HEK293T (cell line): ENCODE measurements around the gene NFIA.

ENCODE experiments used
- BHLHE40 ChIP-seq: fragments of 450-650 bp; IDR thresholded peaks from 2 replicates; pipeline ENCODE4 v1.6.1; 2016; ENCODE audit warnings: mild to moderate bottlenecking, moderate library complexity, borderline replicate concordance
- FOXK2 ChIP-seq: fragments of 450-650 bp; IDR thresholded peaks from 2 replicates; pipeline ENCODE4 v1.6.1; 2016; ENCODE audit warnings: mild to moderate bottlenecking
- FOXM1 ChIP-seq: fragments of 450-650 bp; IDR thresholded peaks from 2 replicates; pipeline ENCODE4 v1.6.1; 2017; ENCODE audit warnings: mild to moderate bottlenecking, borderline replicate concordance
- HDGF ChIP-seq: fragments of 450-650 bp; IDR thresholded peaks from 2 replicates; pipeline ENCODE4 v1.6.1; 2017; ENCODE audit warnings: antibody characterized with exemption, borderline replicate concordance
- L3MBTL2 ChIP-seq: fragments of 450-650 bp; conservative IDR thresholded peaks from 2 replicates; pipeline ENCODE4 v1.6.1; 2016; ENCODE audit warnings: mild to moderate bottlenecking
- SP1 ChIP-seq: fragments of 450-650 bp; IDR thresholded peaks from 2 replicates; pipeline ENCODE4 v1.6.1; 2017
- TARDBP ChIP-seq: fragments of 450-650 bp; IDR thresholded peaks from 2 replicates; pipeline ENCODE4 v1.6.1; 2016
- TF ChIP-seq, protein P1 (sequence below): fragments of 450-650 bp; IDR thresholded peaks from 2 replicates; pipeline ENCODE4 v1.6.1; 2016

DNA sequence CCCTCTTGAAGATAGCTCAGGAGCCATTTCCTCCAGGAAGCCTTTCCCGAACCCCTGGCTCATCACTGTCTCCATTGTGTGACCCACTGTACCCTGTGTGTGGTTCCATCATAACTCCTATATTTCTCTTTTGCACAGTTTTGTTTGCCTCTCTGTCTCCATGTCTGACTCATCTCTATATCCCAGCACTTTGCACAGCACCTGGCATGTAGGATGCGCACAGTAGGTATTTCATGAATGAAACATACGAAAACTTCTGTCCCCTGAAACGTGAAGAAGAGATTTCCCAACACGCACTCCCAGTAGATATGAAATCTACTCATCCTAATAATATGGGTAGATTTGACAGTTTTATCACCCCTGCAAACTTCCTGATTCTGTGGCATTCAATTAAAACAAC is 275.2 kb downstream of the NFIA start:
- no peak for TF ChIP-seq TARDBP
- TF ChIP-seq SP1: no peak
- TF ChIP-seq FOXK2: no peak
- TF ChIP-seq BHLHE40: no peak
- no peak for TF ChIP-seq FOXM1
- no peak for TF ChIP-seq L3MBTL2
- TF ChIP-seq HDGF: no peak
- TF ChIP-seq, protein P1, sequence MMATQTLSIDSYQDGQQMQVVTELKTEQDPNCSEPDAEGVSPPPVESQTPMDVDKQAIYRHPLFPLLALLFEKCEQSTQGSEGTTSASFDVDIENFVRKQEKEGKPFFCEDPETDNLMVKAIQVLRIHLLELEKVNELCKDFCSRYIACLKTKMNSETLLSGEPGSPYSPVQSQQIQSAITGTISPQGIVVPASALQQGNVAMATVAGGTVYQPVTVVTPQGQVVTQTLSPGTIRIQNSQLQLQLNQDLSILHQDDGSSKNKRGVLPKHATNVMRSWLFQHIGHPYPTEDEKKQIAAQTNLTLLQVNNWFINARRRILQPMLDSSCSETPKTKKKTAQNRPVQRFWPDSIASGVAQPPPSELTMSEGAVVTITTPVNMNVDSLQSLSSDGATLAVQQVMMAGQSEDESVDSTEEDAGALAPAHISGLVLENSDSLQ: no peak
